ENCODE results near the gene UBE2H. TPM values are rescaled to one million over a fixed set of nuclear protein-coding genes. Genes with fewer than 3 reads are reported as not detected.

Gene UBE2H
- total and polyA plus RNA-seq, 10 of the 15 experiments (the other 5 are each of a cell fraction or from before 2014, with no cell fraction given) = 15.6 to 75.5 (median 32.8) TPM

- TF ChIP-seq ZBTB40 (IDR thresholded peaks at IDR 0.05; ENCODE audit: borderline replicate concordance) (no peak), YY1 (IDR thresholded peaks at IDR 0.05; ENCODE audit: low read depth, low read length) (no peak), CREM (IDR thresholded peaks at IDR 0.05; ENCODE audit: low read depth) (peak; percentile 67), SMARCA5 (IDR thresholded peaks at IDR 0.05) (no peak), STAT3 (IDR thresholded peaks at IDR 0.05; ENCODE audit: low read depth, low read length) (no peak)
- TF ChIP-seq, protein P1, sequence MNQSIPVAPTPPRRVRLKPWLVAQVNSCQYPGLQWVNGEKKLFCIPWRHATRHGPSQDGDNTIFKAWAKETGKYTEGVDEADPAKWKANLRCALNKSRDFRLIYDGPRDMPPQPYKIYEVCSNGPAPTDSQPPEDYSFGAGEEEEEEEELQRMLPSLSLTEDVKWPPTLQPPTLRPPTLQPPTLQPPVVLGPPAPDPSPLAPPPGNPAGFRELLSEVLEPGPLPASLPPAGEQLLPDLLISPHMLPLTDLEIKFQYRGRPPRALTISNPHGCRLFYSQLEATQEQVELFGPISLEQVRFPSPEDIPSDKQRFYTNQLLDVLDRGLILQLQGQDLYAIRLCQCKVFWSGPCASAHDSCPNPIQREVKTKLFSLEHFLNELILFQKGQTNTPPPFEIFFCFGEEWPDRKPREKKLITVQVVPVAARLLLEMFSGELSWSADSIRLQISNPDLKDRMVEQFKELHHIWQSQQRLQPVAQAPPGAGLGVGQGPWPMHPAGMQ (IDR thresholded peaks at IDR 0.05; ENCODE audit: borderline replicate concordance) = no peak
- TF ChIP-seq, protein P2, sequence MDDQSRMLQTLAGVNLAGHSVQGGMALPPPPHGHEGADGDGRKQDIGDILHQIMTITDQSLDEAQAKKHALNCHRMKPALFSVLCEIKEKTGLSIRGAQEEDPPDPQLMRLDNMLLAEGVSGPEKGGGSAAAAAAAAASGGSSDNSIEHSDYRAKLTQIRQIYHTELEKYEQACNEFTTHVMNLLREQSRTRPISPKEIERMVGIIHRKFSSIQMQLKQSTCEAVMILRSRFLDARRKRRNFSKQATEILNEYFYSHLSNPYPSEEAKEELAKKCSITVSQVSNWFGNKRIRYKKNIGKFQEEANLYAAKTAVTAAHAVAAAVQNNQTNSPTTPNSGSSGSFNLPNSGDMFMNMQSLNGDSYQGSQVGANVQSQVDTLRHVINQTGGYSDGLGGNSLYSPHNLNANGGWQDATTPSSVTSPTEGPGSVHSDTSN (IDR thresholded peaks at IDR 0.05; ENCODE audit: insufficient replicate concordance, low read depth, low read length) = no peak
These were observed 2.4 kb downstream of the UBE2H start (continued) for GRCh38 chr7:129950191-129950932.

Measured in GM12878 (cell line).